ENCODE measurements around the gene RSBN1L. TPM values are rescaled to one million over a fixed set of nuclear protein-coding genes. Genes with fewer than 3 reads are reported as not detected.

RSBN1L gene
- total RNA-seq, 2 donors from 2014 or later: 20.1 to 25.5 TPM

DNA sequence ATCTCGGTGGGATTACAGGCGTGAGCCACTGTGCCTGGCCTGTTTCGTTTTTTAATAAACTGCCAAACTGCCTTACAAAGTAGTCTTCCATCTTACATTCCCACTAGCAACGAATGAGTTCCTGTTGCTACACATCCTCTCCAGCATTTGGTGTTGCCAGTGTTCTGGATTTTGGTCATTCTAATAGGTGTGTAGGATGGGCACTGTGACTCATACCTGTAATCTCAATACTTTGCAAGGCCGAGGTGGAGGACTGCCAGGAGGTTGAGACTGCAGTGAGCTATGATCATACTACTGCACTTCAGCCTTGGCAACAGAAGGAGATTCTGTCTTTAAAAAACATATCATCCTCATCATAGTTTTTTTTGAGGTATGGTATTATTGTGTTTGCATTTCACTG lies 21.4 kb upstream of the RSBN1L start:
- Histone ChIP-seq H3K9ac (ENCODE audit: low read depth in 2 of 2, low read length in 2 of 2) (no peak overlapping the region), H3K27ac (no peak overlapping the region), H3K36me3 (no peaks in the 10 kb centered on the region), H3K27me3 (no peaks in the 10 kb centered on the region), H3K9me3 (no peaks in the 10 kb centered on the region), H3K4me1 (no peaks in the 10 kb centered on the region), H3K4me3 (no peak overlapping the region)
- TF ChIP-seq, protein P1, sequence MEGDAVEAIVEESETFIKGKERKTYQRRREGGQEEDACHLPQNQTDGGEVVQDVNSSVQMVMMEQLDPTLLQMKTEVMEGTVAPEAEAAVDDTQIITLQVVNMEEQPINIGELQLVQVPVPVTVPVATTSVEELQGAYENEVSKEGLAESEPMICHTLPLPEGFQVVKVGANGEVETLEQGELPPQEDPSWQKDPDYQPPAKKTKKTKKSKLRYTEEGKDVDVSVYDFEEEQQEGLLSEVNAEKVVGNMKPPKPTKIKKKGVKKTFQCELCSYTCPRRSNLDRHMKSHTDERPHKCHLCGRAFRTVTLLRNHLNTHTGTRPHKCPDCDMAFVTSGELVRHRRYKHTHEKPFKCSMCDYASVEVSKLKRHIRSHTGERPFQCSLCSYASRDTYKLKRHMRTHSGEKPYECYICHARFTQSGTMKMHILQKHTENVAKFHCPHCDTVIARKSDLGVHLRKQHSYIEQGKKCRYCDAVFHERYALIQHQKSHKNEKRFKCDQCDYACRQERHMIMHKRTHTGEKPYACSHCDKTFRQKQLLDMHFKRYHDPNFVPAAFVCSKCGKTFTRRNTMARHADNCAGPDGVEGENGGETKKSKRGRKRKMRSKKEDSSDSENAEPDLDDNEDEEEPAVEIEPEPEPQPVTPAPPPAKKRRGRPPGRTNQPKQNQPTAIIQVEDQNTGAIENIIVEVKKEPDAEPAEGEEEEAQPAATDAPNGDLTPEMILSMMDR (IDR thresholded peaks at IDR 0.05): no peak
- intact Hi-C loops (cut with DNase I): no loop called here
- DNase-seq: peak; percentile 79

DNA sequence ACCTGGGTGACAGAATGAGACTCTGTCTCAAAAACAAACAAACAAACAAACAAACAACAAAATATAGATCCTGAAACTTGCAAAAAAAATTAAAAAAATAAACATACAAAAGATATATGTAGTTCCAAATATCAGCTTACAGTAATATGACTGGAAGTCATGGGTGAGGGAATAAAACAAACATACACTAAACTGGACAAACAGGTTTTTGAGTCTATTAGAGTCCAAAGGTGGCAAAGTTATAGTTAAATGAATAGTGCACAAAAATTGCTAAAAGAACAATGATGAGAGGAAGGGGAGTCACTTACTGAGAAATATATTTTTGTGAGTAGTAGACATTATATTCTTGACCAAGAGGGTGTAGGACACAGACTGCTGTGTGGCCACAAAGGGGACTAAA lies 16.7 kb upstream of the RSBN1L start:
- Histone ChIP-seq H3K4me3 (no peak overlapping the region), H3K27ac (peak overlapping the region; percentile 66), H3K36me3 (no peaks in the 10 kb centered on the region), H3K9ac (ENCODE audit: low read depth in 2 of 2, low read length in 2 of 2) (peak overlapping the region in 1 of 2 donors; percentile 19), H3K4me1 (no peaks in the 10 kb centered on the region), H3K9me3 (no peaks in the 10 kb centered on the region), H3K27me3 (no peaks in the 10 kb centered on the region)
- intact Hi-C loops (cut with DNase I): no loop called here
- no peak for DNase-seq
- TF ChIP-seq, protein P1 (IDR thresholded peaks at IDR 0.05): no peak

DNA sequence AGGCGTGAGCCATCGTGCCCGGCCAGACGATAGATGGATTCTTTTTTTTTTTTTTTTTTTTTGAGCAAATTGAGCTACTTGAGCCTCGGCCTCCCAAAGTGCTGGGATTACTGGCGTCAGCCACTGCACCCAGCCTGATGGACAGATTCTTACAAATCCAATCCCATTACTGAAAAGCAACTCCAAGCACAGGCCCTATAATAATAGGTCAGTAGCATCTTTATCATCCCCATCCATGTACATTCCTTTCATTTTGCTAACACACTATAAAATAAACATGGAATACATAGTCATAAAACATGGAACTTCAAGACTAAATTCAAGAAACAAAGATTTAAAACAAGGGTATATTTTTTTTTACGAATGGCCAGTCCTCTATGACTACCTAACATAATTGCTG lies 16.0 kb upstream of the RSBN1L start:
- H3K9ac ChIP-seq (ENCODE audit: low read depth in 2 of 2, low read length in 2 of 2): no peak overlapping the region
- no peaks in the 10 kb centered on the region for H3K27me3 ChIP-seq
- H3K27ac ChIP-seq: peak overlapping the region; percentile 66
- no peaks in the 10 kb centered on the region for H3K36me3 ChIP-seq
- no peaks in the 10 kb centered on the region for H3K4me1 ChIP-seq
- no peak overlapping the region for H3K4me3 ChIP-seq
- H3K9me3 ChIP-seq: no peaks in the 10 kb centered on the region
- DNase-seq: peak; percentile 16
- TF ChIP-seq, protein P1 (IDR thresholded peaks at IDR 0.05): no peak
- intact Hi-C loops (cut with DNase I): no loop called here

DNA sequence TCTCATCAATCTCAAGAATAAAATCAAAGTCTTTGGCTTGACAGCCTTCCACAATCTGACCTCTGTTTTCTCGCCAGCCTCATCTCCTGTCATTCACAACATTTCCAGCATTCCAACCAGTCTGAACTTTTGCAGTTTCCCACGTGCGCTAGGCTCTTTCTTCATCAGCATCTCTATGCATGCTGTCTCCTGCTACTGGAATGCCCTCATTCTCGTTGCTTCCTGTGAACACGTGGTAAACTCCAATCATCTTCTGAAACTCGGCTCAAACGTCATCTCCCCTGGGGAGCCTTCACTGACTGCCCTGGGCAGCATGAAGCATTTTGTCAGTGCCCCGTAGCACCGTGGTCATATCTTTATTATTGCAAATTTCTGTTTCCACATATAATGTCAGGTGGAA lies 12.2 kb upstream of the RSBN1L start:
- Histone ChIP-seq H3K27ac (no peak overlapping the region), H3K36me3 (no peaks in the 10 kb centered on the region), H3K27me3 (no peaks in the 10 kb centered on the region), H3K4me3 (no peak overlapping the region), H3K9ac (ENCODE audit: low read depth in 2 of 2, low read length in 2 of 2) (peak overlapping the region in 1 of 2 donors; percentile 39), H3K9me3 (no peaks in the 10 kb centered on the region), H3K4me1 (peaks cover 15% of the 10 kb centered on the region)
- TF ChIP-seq, protein P1 (IDR thresholded peaks at IDR 0.05): no peak
- intact Hi-C loops (cut with DNase I): no loop called here
- peak; percentile 16 for DNase-seq

DNA sequence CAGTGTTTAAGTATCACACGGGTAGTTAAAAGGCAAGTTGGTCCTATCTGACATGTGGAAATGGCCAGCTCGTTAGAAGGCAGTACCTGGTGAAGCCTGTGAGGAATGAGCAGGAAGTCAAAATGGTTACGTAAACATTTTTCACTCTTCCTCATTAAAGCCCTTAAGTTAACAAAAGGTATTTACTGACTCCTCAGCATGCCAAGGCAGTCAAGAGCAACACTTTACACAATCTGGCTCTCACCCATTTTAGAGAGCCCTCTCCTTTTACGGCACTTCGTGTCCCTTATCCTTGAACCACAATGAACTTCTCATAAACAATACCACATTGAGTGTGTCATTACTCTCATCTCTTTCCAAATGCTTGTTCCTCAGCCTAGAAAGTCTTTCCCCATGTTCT lies 11.0 kb upstream of the RSBN1L start:
- Histone ChIP-seq H3K4me1 (peaks cover 15% of the 10 kb centered on the region), H3K27ac (peak overlapping the region; percentile 35), H3K9me3 (no peaks in the 10 kb centered on the region), H3K4me3 (no peak overlapping the region), H3K27me3 (no peaks in the 10 kb centered on the region), H3K36me3 (no peaks in the 10 kb centered on the region), H3K9ac (ENCODE audit: low read depth in 2 of 2, low read length in 2 of 2) (peak overlapping the region in 1 of 2 donors; percentile 54)
- DNase-seq: peak; percentile 49
- TF ChIP-seq, protein P1 (IDR thresholded peaks at IDR 0.05): no peak
- intact Hi-C loops (cut with DNase I): no loop called here
